GM23338 (cell line): Measurements from ENCODE around the gene PRKCG. TPM values are rescaled to one million over a fixed set of nuclear protein-coding genes. Genes with fewer than 3 reads are reported as not detected.

Experiments used
- ATAC-seq: fragments of 200-7000 bp; cut with Tn5 transposase; 3 replicates; pipeline ENCODE4 v1.9.1; 2020
- DNase-seq: peaks from one replicate; pipeline ENCODE4 v3.0.0-alpha.2; 2015; ENCODE audit warnings: low spot score
- H2AFZ ChIP-seq: fragments of 200-600 bp; sonication (generic); 2 replicates; pipeline ENCODE4 v1.8.0; 2016; ENCODE audit warnings: antibody characterized with exemption, mild to moderate bottlenecking, moderate library complexity
- H3F3A ChIP-seq: fragments of 200-600 bp; sonication (generic); replicated peaks from 2 replicates; pipeline ENCODE4 v1.8.0; 2017; ENCODE audit warnings: antibody characterized with exemption, mixed run types, low read depth
- H3K27ac ChIP-seq: fragments of 200-600 bp; sonication (generic); 2 replicates; pipeline ENCODE4 v1.6.1; 2016; ENCODE audit warnings: low read depth
- H3K27me3 ChIP-seq: fragments of 200-600 bp; sonication (generic); 2 replicates; pipeline ENCODE4 v1.8.0; 2016; ENCODE audit warnings: mild to moderate bottlenecking, mixed run types, moderate library complexity; ENCODE audit not compliant: insufficient read depth
- H3K36me3 ChIP-seq: fragments of 200-600 bp; sonication (generic); 2 replicates; pipeline ENCODE4 v1.8.0; 2016; ENCODE audit warnings: mild to moderate bottlenecking; ENCODE audit not compliant: insufficient read depth
- H3K4me1 ChIP-seq: fragments of 200-600 bp; sonication (generic); 2 replicates; pipeline ENCODE4 v1.8.0; 2016; ENCODE audit warnings: mild to moderate bottlenecking, moderate library complexity; ENCODE audit not compliant: insufficient read depth
- H3K4me2 ChIP-seq: fragments of 200-600 bp; sonication (generic); 2 replicates; pipeline ENCODE4 v1.7.1; 2017; ENCODE audit warnings: mixed run types
- H3K4me3 ChIP-seq: fragments of 200-600 bp; sonication (generic); 2 replicates; pipeline ENCODE4 v1.6.1; 2016; ENCODE audit warnings: mixed run types
- H3K79me2 ChIP-seq: fragments of 200-600 bp; sonication (generic); replicated peaks from 2 replicates; pipeline ENCODE4 v1.8.0; 2017; ENCODE audit warnings: mild to moderate bottlenecking; ENCODE audit not compliant: insufficient read depth
- H3K9me2 ChIP-seq: fragments of 200-600 bp; sonication (generic); 2 replicates; pipeline ENCODE4 v1.8.0; 2017; ENCODE audit not compliant: insufficient read depth
- H4K20me1 ChIP-seq: fragments of 200-600 bp; sonication (generic); replicated peaks from 2 replicates; pipeline ENCODE4 v1.8.0; 2017; ENCODE audit warnings: mild to moderate bottlenecking; ENCODE audit not compliant: insufficient read depth
- H3K27ac Mint-ChIP-seq: 2 replicates; pipeline ENCODE4 v1.8.0; 2020; ENCODE audit warnings: inconsistent platforms, mild to moderate bottlenecking, moderate library complexity, mixed read lengths
- H3K27me3 Mint-ChIP-seq: 3 replicates; pipeline ENCODE4 v1.8.0; 2022; ENCODE audit warnings: low read depth, mild to moderate bottlenecking, moderate library complexity, mixed read lengths, inconsistent platforms; ENCODE audit not compliant: insufficient read depth, poor library complexity
- H3K36me3 Mint-ChIP-seq: 3 replicates; pipeline ENCODE4 v1.8.0; 2021; ENCODE audit warnings: low read depth, mild to moderate bottlenecking, inconsistent platforms, moderate library complexity, mixed read lengths
- H3K4me1 Mint-ChIP-seq: 3 replicates; pipeline ENCODE4 v1.8.0; 2020; ENCODE audit warnings: mild to moderate bottlenecking, inconsistent platforms, mixed read lengths
- H3K4me3 Mint-ChIP-seq: 3 replicates; pipeline ENCODE4 v1.8.0; 2021; ENCODE audit warnings: moderate library complexity, mild to moderate bottlenecking, inconsistent platforms, mixed read lengths
- H3K9me3 Mint-ChIP-seq: 3 replicates; pipeline ENCODE4 v1.8.0; 2020; ENCODE audit warnings: moderate library complexity, mild to moderate bottlenecking, inconsistent platforms, mixed read lengths
- EZH2 ChIP-seq: fragments of 200-600 bp; sonication (generic); IDR thresholded peaks from one replicate; pipeline ENCODE4 v1.8.0; 2017; ENCODE audit warnings: antibody characterized with exemption, mild to moderate bottlenecking, low read depth; ENCODE audit not compliant: unreplicated experiment
- EZH2phosphoT487 ChIP-seq: fragments of 200-600 bp; sonication (generic); IDR thresholded peaks from one replicate; pipeline ENCODE4 v1.8.1; 2018; ENCODE audit warnings: antibody characterized with exemption; ENCODE audit not compliant: unreplicated experiment
- JUNB ChIP-seq: IDR thresholded peaks from one replicate; pipeline ENCODE4 v1.6.1; 2016; ENCODE audit warnings: antibody characterized with exemption; ENCODE audit not compliant: unreplicated experiment
- POLR2AphosphoS5 ChIP-seq: IDR thresholded peaks from 2 replicates; pipeline ENCODE4 v1.6.1; 2016; ENCODE audit warnings: antibody characterized with exemption, low read depth
- ZNF114 ChIP-seq: fragments of 250-450 bp; sonication (Bioruptor Pico); IDR thresholded peaks from 2 replicates; pipeline ENCODE4 v1.5.0; 2020; ENCODE audit warnings: mild to moderate bottlenecking, moderate library complexity
- ZNF331 ChIP-seq: fragments of 250-450 bp; sonication (Bioruptor Pico); IDR thresholded peaks from 2 replicates; pipeline ENCODE4 v1.5.0; 2020; ENCODE audit warnings: low read depth, mild to moderate bottlenecking, moderate library complexity
- polyA plus RNA-seq: library from polyadenylated mRNA; unstranded; fragments of >200 nt; fragmentation: Nextera tagmentation; extraction: Ambion mirVana; gene quantifications from 2 replicates; pipeline ENCODE4 v1.2.1, GENCODE V29; 2016
- total RNA-seq: library from RNA; depleted of rRNA; stranded (reverse); fragments of >200 nt; shearing (Covaris generic); gene quantifications from 2 replicates; pipeline ENCODE4 v1.2.3, GENCODE V29; 2014
- TF ChIP-seq, protein P1 (sequence below): IDR thresholded peaks from 2 replicates; pipeline ENCODE4 v1.6.1; 2016; ENCODE audit warnings: antibody characterized with exemption
- TF ChIP-seq, protein P2 (sequence below): fragments of 250-450 bp; sonication (Bioruptor Pico); IDR thresholded peaks from 2 replicates; pipeline ENCODE4 v1.5.0; 2020; ENCODE audit warnings: mild to moderate bottlenecking, moderate library complexity

Gene PRKCG
- total and polyA plus RNA-seq, 2 experiments from 2014 or later: 15.4 to 15.9 TPM

DNA sequence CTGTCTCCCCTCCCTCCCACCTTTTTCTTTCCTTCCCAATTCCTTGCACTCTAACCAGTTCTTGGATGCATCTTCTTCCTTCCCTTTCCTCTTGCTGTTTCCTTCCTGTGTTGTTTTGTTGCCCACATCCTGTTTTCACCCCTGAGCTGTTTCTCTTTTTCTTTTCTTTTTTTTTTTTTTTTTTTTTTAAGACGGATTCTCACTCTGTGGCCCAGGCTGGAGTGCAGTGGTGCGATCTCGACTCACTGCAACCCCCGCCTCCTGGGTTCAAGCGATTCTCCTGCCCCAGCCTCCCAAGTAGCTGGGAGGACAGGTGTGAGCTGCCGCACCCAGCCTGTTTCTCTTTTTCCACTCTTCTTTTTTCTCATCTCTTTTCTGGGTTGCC is 7.4 kb upstream of the PRKCG start (continued):
- no peak for TF ChIP-seq ZNF331 (CRISPR knock-in tag)
- TF ChIP-seq, protein P1, sequence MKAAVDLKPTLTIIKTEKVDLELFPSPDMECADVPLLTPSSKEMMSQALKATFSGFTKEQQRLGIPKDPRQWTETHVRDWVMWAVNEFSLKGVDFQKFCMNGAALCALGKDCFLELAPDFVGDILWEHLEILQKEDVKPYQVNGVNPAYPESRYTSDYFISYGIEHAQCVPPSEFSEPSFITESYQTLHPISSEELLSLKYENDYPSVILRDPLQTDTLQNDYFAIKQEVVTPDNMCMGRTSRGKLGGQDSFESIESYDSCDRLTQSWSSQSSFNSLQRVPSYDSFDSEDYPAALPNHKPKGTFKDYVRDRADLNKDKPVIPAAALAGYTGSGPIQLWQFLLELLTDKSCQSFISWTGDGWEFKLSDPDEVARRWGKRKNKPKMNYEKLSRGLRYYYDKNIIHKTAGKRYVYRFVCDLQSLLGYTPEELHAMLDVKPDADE: no peak
- TF ChIP-seq JUNB: no peak
- no peak for TF ChIP-seq POLR2AphosphoS5
- TF ChIP-seq ZNF114 (CRISPR knock-in tag): no peak

DNA sequence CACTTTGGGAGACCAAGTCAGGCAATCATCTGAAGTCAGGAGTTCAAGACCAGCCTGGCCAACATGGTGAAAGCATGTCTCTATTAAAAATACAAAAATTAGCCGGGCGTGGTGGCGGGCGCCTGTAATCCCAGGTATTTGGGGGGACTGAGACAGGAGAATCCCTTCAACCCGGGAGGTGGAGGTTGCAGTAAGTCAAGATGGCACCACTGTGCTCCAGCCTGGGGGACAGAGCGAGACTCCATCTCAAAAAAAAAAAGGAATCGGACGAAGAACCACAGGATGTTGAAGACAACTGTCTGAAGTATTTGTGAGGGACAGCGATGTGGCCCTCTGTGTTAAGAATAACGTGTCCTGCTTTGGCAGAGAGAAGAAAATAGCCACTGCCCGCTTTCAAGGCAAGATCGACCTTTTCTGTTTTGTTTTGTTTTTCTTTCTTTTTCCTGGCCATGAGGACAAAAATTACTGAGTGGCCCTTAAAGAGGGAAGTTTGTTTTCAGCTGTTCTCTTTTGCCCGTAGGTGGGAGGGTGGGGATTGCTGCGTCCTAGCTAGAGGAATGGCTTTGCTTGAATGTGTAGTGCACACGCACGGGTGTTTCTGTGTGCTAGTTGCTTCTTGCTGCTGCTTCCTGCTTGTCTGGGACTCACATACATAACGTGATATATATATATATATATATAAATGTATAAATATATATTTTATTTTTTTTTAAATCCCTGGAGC is 6.2 kb upstream of the PRKCG start:
- no peak for DNase-seq
- no peak for TF ChIP-seq JUNB
- no peak for TF ChIP-seq EZH2
- TF ChIP-seq, protein P2, sequence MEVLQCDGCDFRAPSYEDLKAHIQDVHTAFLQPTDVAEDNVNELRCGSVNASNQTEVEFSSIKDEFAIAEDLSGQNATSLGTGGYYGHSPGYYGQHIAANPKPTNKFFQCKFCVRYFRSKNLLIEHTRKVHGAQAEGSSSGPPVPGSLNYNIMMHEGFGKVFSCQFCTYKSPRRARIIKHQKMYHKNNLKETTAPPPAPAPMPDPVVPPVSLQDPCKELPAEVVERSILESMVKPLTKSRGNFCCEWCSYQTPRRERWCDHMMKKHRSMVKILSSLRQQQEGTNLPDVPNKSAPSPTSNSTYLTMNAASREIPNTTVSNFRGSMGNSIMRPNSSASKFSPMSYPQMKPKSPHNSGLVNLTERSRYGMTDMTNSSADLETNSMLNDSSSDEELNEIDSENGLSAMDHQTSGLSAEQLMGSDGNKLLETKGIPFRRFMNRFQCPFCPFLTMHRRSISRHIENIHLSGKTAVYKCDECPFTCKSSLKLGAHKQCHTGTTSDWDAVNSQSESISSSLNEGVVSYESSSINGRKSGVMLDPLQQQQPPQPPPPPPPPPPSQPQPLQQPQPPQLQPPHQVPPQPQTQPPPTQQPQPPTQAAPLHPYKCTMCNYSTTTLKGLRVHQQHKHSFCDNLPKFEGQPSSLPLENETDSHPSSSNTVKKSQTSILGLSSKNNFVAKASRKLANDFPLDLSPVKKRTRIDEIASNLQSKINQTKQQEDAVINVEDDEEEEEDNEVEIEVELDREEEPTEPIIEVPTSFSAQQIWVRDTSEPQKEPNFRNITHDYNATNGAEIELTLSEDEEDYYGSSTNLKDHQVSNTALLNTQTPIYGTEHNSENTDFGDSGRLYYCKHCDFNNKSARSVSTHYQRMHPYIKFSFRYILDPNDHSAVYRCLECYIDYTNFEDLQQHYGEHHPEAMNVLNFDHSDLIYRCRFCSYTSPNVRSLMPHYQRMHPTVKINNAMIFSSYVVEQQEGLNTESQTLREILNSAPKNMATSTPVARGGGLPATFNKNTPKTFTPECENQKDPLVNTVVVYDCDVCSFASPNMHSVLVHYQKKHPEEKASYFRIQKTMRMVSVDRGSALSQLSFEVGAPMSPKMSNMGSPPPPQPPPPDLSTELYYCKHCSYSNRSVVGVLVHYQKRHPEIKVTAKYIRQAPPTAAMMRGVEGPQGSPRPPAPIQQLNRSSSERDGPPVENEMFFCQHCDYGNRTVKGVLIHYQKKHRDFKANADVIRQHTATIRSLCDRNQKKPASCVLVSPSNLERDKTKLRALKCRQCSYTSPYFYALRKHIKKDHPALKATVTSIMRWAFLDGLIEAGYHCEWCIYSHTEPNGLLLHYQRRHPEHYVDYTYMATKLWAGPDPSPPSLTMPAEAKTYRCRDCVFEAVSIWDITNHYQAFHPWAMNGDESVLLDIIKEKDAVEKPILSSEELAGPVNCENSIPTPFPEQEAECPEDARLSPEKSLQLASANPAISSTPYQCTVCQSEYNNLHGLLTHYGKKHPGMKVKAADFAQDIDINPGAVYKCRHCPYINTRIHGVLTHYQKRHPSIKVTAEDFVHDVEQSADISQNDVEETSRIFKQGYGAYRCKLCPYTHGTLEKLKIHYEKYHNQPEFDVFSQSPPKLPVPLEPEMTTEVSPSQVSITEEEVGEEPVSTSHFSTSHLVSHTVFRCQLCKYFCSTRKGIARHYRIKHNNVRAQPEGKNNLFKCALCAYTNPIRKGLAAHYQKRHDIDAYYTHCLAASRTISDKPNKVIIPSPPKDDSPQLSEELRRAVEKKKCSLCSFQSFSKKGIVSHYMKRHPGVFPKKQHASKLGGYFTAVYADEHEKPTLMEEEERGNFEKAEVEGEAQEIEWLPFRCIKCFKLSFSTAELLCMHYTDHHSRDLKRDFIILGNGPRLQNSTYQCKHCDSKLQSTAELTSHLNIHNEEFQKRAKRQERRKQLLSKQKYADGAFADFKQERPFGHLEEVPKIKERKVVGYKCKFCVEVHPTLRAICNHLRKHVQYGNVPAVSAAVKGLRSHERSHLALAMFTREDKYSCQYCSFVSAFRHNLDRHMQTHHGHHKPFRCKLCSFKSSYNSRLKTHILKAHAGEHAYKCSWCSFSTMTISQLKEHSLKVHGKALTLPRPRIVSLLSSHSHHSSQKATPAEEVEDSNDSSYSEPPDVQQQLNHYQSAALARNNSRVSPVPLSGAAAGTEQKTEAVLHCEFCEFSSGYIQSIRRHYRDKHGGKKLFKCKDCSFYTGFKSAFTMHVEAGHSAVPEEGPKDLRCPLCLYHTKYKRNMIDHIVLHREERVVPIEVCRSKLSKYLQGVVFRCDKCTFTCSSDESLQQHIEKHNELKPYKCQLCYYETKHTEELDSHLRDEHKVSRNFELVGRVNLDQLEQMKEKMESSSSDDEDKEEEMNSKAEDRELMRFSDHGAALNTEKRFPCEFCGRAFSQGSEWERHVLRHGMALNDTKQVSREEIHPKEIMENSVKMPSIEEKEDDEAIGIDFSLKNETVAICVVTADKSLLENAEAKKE: no peak
- TF ChIP-seq EZH2phosphoT487: no peak
- Histone ChIP-seq H3K36me3 (peaks cover 18% of the 10 kb centered on the region; the same call in 1 of the 2 replicates), H3K9me2 (no peaks in the 10 kb centered on the region), H3K4me3 (no peak overlapping the region), H3K27ac (no peak overlapping the region), H3K79me2 (peaks cover 11% of the 10 kb centered on the region), H3K27me3 (no peaks in the 10 kb centered on the region), H3K4me1 (peaks cover 24% of the 10 kb centered on the region), H2AFZ (no peak overlapping the region), H4K20me1 (peaks cover 7% of the 10 kb centered on the region), H3K4me2 (no peak overlapping the region), H3F3A (peaks cover 18% of the 10 kb centered on the region)
- no peaks in the 10 kb centered on the region for H3K9me3 Mint-ChIP-seq
- H3K36me3 Mint-ChIP-seq: peaks cover 32% of the 10 kb centered on the region
- ATAC-seq: no peak
- H3K4me3 Mint-ChIP-seq: no peak overlapping the region
- H3K27ac Mint-ChIP-seq: no peak overlapping the region; the same call in 1 of the 2 replicates
- H3K27me3 Mint-ChIP-seq: peaks cover 16% of the 10 kb centered on the region
- peaks cover 34% of the 10 kb centered on the region for H3K4me1 Mint-ChIP-seq
